ENCODE measurements around the gene PPDPF.
A peak's percentile ranks its signal among the peaks of the same experiment; 100 is the strongest.

The PPDPF gene

GRCh38 chr20:63536241-63536977 is 15.8 kb downstream of the PPDPF start:
- H3K4me3 ChIP-seq (ENCODE audit: low read depth, low read length), result no peak overlapping the region

GRCh38 chr20:63536997-63537524 is 16.5 kb downstream of the PPDPF start, which contains the start of gene PTK6:
Gene PTK6, minus strand, starts transcription at chr20:63537376. Its CDS starts 62 bp downstream, at chr20:63537314.
- TF ChIP-seq POLR2A (IDR thresholded peaks at IDR 0.05; ENCODE audit: extremely low read depth, insufficient read length) (no peak), MYC (IDR thresholded peaks at IDR 0.05; ENCODE audit: low read depth, low read length) (peak; percentile 62; the same call in 1 of the 2 replicates), MAX (IDR thresholded peaks at IDR 0.05; ENCODE audit: low read depth, low read length) (no peak), CTCF (IDR thresholded peaks at IDR 0.05; ENCODE audit: low read depth, low read length) (no peak)
- peak within 1 kb of the TSS; percentile 43 for H3K4me3 ChIP-seq (ENCODE audit: low read depth, low read length)
- peak; percentile 75 for DNase-seq (ENCODE audit: low read depth)

More at GRCh38 chr20:63536241-63536977, 15.8 kb downstream of the PPDPF start:
- no peak for TF ChIP-seq POLR2A (IDR thresholded peaks at IDR 0.05; ENCODE audit: extremely low read depth, insufficient read length)
- TF ChIP-seq MYC (IDR thresholded peaks at IDR 0.05; ENCODE audit: low read depth, low read length), result no peak
- TF ChIP-seq CTCF (IDR thresholded peaks at IDR 0.05; ENCODE audit: low read depth, low read length), result no peak
- TF ChIP-seq MAX (IDR thresholded peaks at IDR 0.05; ENCODE audit: low read depth, low read length), result no peak
- peak; percentile 74 for DNase-seq (ENCODE audit: low read depth)

- TF ChIP-seq CTCF (IDR thresholded peaks at IDR 0.05; ENCODE audit: low read depth, low read length) (peak; percentile 88), POLR2A (IDR thresholded peaks at IDR 0.05; ENCODE audit: extremely low read depth, insufficient read length) (no peak), MYC (IDR thresholded peaks at IDR 0.05; ENCODE audit: low read depth, low read length) (peak; percentile 45; the same call in 1 of the 2 replicates), MAX (IDR thresholded peaks at IDR 0.05; ENCODE audit: low read depth, low read length) (peak; percentile 51; the same call in 1 of the 2 replicates)
- H3K4me3 ChIP-seq (ENCODE audit: low read depth, low read length), result peak overlapping the region; percentile 43
- DNase-seq (ENCODE audit: low read depth), result peak; percentile 94
These were observed 17.1 kb downstream of the PPDPF start for GRCh38 chr20:63537525-63538203.

GRCh38 chr20:63538204-63539091 is 17.9 kb downstream of the PPDPF start:
- H3K4me3 ChIP-seq (ENCODE audit: low read depth, low read length), result no peak overlapping the region
- no peak for DNase-seq (ENCODE audit: low read depth)
- TF ChIP-seq POLR2A (IDR thresholded peaks at IDR 0.05; ENCODE audit: extremely low read depth, insufficient read length) (no peak), MYC (IDR thresholded peaks at IDR 0.05; ENCODE audit: low read depth, low read length) (0 out of 2 replicates have a peak, but pooled peaks have one; percentile 0), MAX (IDR thresholded peaks at IDR 0.05; ENCODE audit: low read depth, low read length) (no peak), CTCF (IDR thresholded peaks at IDR 0.05; ENCODE audit: low read depth, low read length) (no peak)

GRCh38 chr20:63539092-63539430 is 18.5 kb downstream of the PPDPF start:
- TF ChIP-seq CTCF (IDR thresholded peaks at IDR 0.05; ENCODE audit: low read depth, low read length) (no peak), MYC (IDR thresholded peaks at IDR 0.05; ENCODE audit: low read depth, low read length) (no peak), POLR2A (IDR thresholded peaks at IDR 0.05; ENCODE audit: extremely low read depth, insufficient read length) (no peak), MAX (IDR thresholded peaks at IDR 0.05; ENCODE audit: low read depth, low read length) (no peak)
- no peak for DNase-seq (ENCODE audit: low read depth)
- H3K4me3 ChIP-seq (ENCODE audit: low read depth, low read length), result no peak overlapping the region
